ENCODE results near the gene BRIP1.
"Not testable (repeated sequence)": the region's sequence is repeated elsewhere in the genome, so short reads cannot be mapped to it uniquely, and the experiment has no call there.

The BRIP1 gene

DNA sequence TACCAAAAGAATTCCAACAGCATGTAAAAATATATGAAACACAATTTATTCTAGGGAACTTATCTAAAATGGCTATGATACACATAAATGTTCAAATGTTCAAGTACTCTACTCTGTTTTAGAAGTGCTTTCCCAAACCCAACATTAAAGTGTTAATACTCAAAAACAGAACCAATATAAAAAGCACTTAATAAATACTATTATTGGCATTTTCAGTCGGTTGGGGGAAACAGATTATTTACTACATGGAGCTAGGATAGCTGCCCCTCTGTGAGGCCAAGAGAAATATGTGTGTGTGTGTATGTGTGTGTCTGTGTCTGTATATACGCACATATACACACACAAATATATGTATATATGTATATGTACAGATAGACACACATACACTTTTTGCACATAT is 32.1 kb upstream of the BRIP1 start:
- H3K4me3 ChIP-seq (ENCODE audit: control insufficient read depth, low read depth, low read length), result no peak overlapping the region
- no peak for DNase-seq (ENCODE audit: low read depth)
- TF ChIP-seq, protein P1, sequence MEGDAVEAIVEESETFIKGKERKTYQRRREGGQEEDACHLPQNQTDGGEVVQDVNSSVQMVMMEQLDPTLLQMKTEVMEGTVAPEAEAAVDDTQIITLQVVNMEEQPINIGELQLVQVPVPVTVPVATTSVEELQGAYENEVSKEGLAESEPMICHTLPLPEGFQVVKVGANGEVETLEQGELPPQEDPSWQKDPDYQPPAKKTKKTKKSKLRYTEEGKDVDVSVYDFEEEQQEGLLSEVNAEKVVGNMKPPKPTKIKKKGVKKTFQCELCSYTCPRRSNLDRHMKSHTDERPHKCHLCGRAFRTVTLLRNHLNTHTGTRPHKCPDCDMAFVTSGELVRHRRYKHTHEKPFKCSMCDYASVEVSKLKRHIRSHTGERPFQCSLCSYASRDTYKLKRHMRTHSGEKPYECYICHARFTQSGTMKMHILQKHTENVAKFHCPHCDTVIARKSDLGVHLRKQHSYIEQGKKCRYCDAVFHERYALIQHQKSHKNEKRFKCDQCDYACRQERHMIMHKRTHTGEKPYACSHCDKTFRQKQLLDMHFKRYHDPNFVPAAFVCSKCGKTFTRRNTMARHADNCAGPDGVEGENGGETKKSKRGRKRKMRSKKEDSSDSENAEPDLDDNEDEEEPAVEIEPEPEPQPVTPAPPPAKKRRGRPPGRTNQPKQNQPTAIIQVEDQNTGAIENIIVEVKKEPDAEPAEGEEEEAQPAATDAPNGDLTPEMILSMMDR (conservative IDR thresholded peaks at IDR 0.05; ENCODE audit: control insufficient read depth, insufficient read depth, low read depth, low read length), result no peak

DNA sequence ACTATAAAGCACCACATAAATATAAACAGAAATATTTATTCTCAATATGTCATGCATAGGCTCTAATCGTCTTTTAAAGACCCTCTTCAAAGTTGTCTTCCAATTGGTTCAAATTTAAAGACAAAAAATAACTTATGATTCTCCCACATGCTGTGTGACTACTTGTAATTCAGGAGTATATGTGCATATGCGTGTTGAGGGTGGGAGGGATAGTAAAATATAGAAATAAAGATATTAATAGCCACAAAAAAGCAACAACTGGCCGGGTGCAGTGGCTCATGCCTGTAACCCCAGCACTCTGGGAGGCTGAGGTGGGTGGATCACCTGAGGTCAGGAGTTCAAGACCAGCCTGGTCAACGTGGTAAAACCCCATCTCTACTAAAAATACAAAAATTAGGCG is 31.0 kb upstream of the BRIP1 start:
- DNase-seq (ENCODE audit: low read depth); H3K4me3 ChIP-seq (ENCODE audit: control insufficient read depth, low read depth, low read length): not testable (repeated sequence)

DNA sequence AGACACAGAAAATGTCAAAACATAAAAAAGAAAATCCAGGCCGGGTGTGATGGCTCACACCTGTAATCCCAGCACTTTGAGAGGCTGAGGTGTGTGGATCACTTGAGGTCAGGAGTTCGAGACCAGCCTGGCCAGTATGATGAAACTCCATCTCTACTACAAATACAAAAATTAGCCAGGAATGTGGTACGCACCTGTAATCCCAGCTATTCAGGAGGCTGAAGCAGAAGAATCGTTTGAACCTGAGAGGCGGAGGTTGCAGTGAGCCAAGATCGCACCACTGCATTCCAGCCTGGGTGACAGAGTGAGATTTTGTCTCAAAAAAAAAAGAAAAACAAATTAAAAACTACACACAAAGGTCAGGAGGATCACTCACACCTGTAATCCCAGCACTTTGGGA is 24.4 kb upstream of the BRIP1 start:
- not testable (repeated sequence) for DNase-seq (ENCODE audit: low read depth)

DNA sequence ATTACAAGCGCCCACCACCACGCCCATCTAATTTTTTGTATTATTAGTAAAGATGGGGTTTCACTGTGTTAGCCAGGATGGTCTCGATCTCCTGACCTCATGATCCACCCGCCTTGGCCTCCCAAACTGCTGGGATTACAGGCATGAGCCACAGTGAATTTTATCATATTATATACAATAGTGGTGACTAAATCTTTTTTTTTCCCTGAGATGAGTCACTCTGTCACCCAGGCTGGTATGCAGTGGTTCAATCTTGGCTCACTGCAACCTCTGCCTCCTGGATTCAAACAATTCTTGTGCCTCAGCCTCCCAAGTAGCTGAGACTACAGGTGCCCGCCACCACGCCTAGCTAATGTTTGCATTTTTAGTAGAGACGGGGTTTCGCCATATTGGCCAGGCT is 22.5 kb upstream of the BRIP1 start:
- not testable (repeated sequence) for H3K4me3 ChIP-seq (ENCODE audit: control insufficient read depth, low read depth, low read length)

More for the DNA sequence above, 24.4 kb upstream of the BRIP1 start:
- H3K4me3 ChIP-seq (ENCODE audit: control insufficient read depth, low read depth, low read length), result not testable (repeated sequence)

DNA sequence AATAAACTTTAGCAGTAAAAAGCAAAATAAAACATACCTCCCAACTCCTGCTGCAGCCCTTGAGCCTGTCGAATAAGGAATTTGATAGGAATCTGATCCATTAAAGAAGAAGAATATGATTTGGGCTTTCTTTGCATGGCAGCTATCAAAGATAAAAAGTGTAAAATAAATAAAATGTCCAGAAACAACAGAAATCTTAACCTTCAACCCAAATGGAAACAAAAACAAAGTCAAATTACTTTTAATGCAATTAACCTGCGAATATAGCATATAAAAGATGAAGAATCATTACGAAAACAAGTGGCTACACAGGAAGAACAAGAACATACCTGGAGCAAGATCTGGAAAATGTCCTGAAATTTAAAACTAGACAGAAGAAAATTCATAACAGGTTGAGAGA is 21.5 kb upstream of the BRIP1 start:
- DNase-seq (ENCODE audit: low read depth), result no peak
- no peak overlapping the region for H3K4me3 ChIP-seq (ENCODE audit: control insufficient read depth, low read depth, low read length)
- TF ChIP-seq, protein P1 (conservative IDR thresholded peaks at IDR 0.05; ENCODE audit: control insufficient read depth, insufficient read depth, low read depth, low read length), result no peak

More for the DNA sequence above, 22.5 kb upstream of the BRIP1 start:
- DNase-seq (ENCODE audit: low read depth), result peak; percentile 44

DNA sequence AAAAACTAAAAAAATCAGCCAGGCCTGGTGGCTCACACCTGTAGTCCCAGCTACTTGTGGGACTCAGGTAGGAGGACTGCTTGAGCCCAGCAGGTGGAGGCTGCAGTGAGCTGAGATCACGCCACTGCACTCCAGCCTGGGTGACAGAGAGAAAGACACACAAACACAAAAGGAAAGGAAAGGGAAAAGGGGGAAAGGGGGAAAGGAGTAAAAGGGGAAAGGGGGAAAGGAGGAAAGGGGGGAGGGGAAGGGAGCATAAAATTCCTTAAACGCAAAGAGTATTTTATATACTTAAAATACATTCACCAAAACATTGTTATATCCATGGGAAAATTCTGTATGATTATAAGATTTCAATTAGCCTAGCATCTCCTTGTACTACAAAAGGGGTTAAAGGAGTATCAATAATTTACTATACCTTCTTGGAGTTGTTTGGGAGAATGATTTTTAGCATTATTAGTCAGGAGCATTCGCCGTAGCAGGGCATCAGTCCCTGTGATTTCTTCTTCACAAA is 17.3 kb upstream of the BRIP1 start:
- no peak for DNase-seq (ENCODE audit: low read depth)
- H3K4me3 ChIP-seq (ENCODE audit: control insufficient read depth, low read depth, low read length), result no peak overlapping the region
- TF ChIP-seq, protein P1 (conservative IDR thresholded peaks at IDR 0.05; ENCODE audit: control insufficient read depth, insufficient read depth, low read depth, low read length), result no peak

DNA sequence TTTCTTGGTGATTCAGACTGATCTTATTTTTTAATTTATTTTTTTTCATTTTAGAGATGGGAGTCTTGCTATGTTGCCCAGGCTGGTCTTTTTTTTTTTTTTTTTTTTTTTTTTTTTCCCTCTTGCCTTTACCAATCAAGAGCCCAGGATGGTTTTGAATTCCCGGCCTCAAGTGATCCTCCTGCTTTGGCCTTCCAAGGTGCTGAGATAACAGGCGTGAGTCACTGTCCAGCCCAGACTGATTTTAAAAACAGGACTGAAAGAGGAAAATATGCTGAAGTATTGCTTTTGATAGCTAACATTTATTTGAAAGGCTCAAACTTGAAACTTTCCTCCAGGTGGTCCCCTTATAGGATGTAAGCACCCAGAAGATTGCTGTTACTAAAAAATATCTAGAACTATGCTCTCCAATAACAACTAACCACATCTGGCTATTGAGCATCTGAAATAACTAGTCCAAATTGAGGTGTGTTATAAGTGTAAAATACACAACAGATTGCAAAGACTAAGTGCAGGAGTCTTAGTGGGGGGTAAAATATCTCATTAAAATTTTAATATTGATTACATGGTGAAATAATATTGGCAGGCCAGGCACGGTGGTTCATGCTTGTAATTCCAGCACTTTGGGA is 15.8 kb upstream of the BRIP1 start:
- H3K4me3 ChIP-seq (ENCODE audit: control insufficient read depth, low read depth, low read length), result no peak overlapping the region
- DNase-seq (ENCODE audit: low read depth), result no peak
- TF ChIP-seq, protein P1 (conservative IDR thresholded peaks at IDR 0.05; ENCODE audit: control insufficient read depth, insufficient read depth, low read depth, low read length), result no peak

DNA sequence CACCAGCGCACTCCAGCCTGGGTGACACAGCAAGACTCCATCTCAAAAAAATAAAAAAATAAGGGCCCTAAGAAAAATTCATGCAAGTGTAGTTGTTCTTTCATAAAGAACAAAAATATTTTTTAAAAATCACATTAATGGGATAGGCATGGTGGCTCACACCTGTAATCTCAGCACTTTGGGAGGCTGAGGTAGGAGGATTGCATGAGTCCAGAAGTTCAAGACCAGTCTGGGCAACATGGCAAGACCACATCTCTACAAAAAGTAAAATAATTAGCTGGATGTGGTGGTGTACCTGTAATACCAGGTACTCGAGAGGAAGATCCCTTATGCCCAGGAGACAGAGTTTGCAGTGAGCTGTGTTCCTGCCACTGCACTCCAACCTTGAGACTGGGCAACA is 15.2 kb upstream of the BRIP1 start:
- H3K4me3 ChIP-seq (ENCODE audit: control insufficient read depth, low read depth, low read length), result no peak overlapping the region
- TF ChIP-seq, protein P1 (conservative IDR thresholded peaks at IDR 0.05; ENCODE audit: control insufficient read depth, insufficient read depth, low read depth, low read length), result no peak
- no peak for DNase-seq (ENCODE audit: low read depth)

All from fibroblast of mammary gland (primary cell).